ENCODE measurements around the gene WWC2. TPM values are rescaled to one million over a fixed set of nuclear protein-coding genes. Genes with fewer than 3 reads are reported as not detected.
A peak's percentile ranks its signal among the peaks of the same experiment; 100 is the strongest.

The WWC2 gene
- polyA plus RNA-seq, 1 experiment = 32.0 TPM

- POLR2A ChIA-PET = no interaction called here
- no peak for TF ChIP-seq CTCF (IDR thresholded peaks at IDR 0.05; ENCODE audit: insufficient read depth, low read depth, low read length)
- no peak for DNase-seq (ENCODE audit: low read depth)
Observed at GRCh38 chr4:183345261-183345660, 246.2 kb downstream of the WWC2 start.

GRCh38 chr4:183347146-183347545 lies 248.1 kb downstream of the WWC2 start:
- no peak for DNase-seq (ENCODE audit: low read depth)
- TF ChIP-seq CTCF (IDR thresholded peaks at IDR 0.05; ENCODE audit: insufficient read depth, low read depth, low read length) = no peak
- no peaks in the 10 kb centered on the region for H3K27me3 ChIP-seq (ENCODE audit: control insufficient read depth, insufficient read depth, low read length)
- H3K36me3 ChIP-seq (ENCODE audit: control insufficient read depth, insufficient read depth, low read length) = no peaks in the 10 kb centered on the region
- H3K4me3 ChIP-seq (ENCODE audit: low read depth, low read length) = no peak overlapping the region
- ChIA-PET CTCF (interaction anchor here (0.7 kb wide), 1 partner anchor 52 kb away, joined by 4 read pairs; no protein-coding TSS in a partner anchor), POLR2A (no interaction called here)

More at GRCh38 chr4:183345261-183345660, 246.2 kb downstream of the WWC2 start:
- no peaks in the 10 kb centered on the region for H3K27me3 ChIP-seq (ENCODE audit: control insufficient read depth, insufficient read depth, low read length)
- CTCF ChIA-PET = no interaction called here
- H3K36me3 ChIP-seq (ENCODE audit: control insufficient read depth, insufficient read depth, low read length) = no peaks in the 10 kb centered on the region
- no peak overlapping the region for H3K4me3 ChIP-seq (ENCODE audit: low read depth, low read length)

GRCh38 chr4:183347566-183347965 lies 248.5 kb downstream of the WWC2 start:
- no peak overlapping the region for H3K4me3 ChIP-seq (ENCODE audit: low read depth, low read length)
- no peaks in the 10 kb centered on the region for H3K36me3 ChIP-seq (ENCODE audit: control insufficient read depth, insufficient read depth, low read length)
- ChIA-PET CTCF (interaction anchor here (0.7 kb wide), 1 partner anchor 51 kb away, joined by 4 read pairs; no protein-coding TSS in a partner anchor), POLR2A (no interaction called here)
- no peak for TF ChIP-seq CTCF (IDR thresholded peaks at IDR 0.05; ENCODE audit: insufficient read depth, low read depth, low read length)
- no peaks in the 10 kb centered on the region for H3K27me3 ChIP-seq (ENCODE audit: control insufficient read depth, insufficient read depth, low read length)
- no peak for DNase-seq (ENCODE audit: low read depth)

GRCh38 chr4:183348136-183348535 lies 249.1 kb downstream of the WWC2 start:
- DNase-seq (ENCODE audit: low read depth) = no peak
- Histone ChIP-seq H3K4me3 (ENCODE audit: low read depth, low read length) (no peak overlapping the region), H3K36me3 (ENCODE audit: control insufficient read depth, insufficient read depth, low read length) (no peaks in the 10 kb centered on the region), H3K27me3 (ENCODE audit: control insufficient read depth, insufficient read depth, low read length) (no peaks in the 10 kb centered on the region)
- POLR2A ChIA-PET = no interaction called here
- CTCF ChIA-PET = interaction anchor here (1.0 kb wide), 1 partner anchor 59 kb away, joined by 3 read pairs; no protein-coding TSS in a partner anchor
- TF ChIP-seq CTCF (IDR thresholded peaks at IDR 0.05; ENCODE audit: insufficient read depth, low read depth, low read length) = no peak

- CTCF ChIA-PET = interaction anchor here (1.0 kb wide), 1 partner anchor 58 kb away, joined by 3 read pairs; no protein-coding TSS in a partner anchor
Observed at GRCh38 chr4:183348706-183349659, 249.9 kb downstream of the WWC2 start.

More at GRCh38 chr4:183348706-183349659, 249.9 kb downstream of the WWC2 start:
- Histone ChIP-seq H3K36me3 (ENCODE audit: control insufficient read depth, insufficient read depth, low read length) (no peaks in the 10 kb centered on the region), H3K27me3 (ENCODE audit: control insufficient read depth, insufficient read depth, low read length) (no peaks in the 10 kb centered on the region), H3K4me3 (ENCODE audit: low read depth, low read length) (peak overlapping the region; percentile 15)
- POLR2A ChIA-PET = no interaction called here
- TF ChIP-seq CTCF (IDR thresholded peaks at IDR 0.05; ENCODE audit: insufficient read depth, low read depth, low read length) = no peak
- DNase-seq (ENCODE audit: low read depth) = peak; percentile 93

Data from BJ (cell line).